IPS-11a (cell line): Measurements from ENCODE around the gene SCNN1A.

Source experiments
- H3K4me3 ChIP-seq: one replicate; pipeline ENCODE4 v1.5.1; 2013; ENCODE audit warnings: low read depth, low read length, control low read depth

The SCNN1A gene

DNA sequence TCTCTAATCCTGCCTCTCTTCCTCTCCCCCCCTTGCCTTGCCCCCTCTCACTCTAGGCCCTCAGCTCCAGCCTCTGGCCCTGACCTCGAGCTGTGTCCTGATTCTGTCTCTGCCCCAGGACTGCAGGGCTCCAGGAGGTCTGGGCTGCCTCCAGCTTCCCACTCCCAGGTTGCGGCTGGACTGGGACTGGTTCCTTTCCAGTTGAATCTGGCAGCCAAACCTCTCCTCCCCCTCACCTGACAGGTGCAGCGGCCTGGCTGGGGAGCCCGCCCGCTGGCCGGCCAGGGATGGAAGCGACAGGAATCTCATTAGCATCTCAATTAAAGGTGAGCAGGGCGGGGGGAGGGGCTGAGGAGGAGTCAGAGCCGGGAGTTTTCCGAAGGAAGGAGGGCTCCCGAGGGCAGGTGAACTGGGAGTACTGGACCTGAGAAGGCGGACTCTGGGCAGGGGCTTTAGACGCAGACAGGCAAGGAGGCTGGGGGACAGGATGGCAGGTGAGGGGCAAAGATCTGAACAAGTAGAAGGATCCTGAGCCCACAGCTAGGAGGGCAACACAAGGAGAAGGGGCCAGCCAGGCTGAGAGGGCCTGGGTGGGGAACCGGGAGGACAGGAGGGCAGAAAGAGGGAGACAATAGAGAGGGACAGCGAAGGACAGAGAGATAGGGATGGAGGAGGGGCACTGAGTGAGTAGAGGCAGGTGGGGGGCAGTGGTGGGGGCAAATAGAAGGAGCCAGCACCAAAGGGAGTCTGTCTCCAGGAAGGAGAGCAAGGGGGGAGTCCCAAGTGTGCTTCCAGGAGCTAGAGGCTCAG is at the start of gene SCNN1A:
SCNN1A (minus strand) TSS at position 295 of the 810 bp plus-strand sequence. CDS start 780 bp downstream, outside the sequence.
- H3K4me3 ChIP-seq = peak within 1 kb of the TSS; percentile 57

DNA sequence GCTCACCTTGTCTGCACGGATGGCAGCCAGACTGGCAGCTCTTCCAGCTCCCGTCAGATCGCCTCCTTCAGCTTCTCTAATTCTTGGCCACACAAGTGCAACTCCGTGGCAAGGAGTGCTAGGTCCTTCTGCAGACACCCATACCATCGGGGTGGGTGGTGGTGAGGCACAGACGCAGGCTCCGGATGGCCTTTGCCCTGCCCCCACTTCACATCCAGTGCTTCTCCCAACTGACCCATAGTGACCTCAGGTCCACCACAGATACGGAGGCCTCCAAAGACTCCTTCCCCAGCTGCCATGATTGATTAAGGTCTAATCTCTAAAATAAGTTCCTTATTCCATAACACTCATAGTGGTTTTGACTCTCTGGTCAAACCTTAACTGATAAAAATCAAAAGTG is 49.5 kb upstream of the SCNN1A start:
- no peak overlapping the region for H3K4me3 ChIP-seq

- H3K4me3 ChIP-seq = no peak overlapping the region
Observed at GRCh38 chr12:6424008-6424347, 48.6 kb upstream of the SCNN1A start.

GRCh38 chr12:6423267-6424007 is 48.1 kb upstream of the SCNN1A start:
- no peak overlapping the region for H3K4me3 ChIP-seq

GRCh38 chr12:6420364-6420763 is 45.0 kb upstream of the SCNN1A start:
- H3K4me3 ChIP-seq = no peak overlapping the region

DNA sequence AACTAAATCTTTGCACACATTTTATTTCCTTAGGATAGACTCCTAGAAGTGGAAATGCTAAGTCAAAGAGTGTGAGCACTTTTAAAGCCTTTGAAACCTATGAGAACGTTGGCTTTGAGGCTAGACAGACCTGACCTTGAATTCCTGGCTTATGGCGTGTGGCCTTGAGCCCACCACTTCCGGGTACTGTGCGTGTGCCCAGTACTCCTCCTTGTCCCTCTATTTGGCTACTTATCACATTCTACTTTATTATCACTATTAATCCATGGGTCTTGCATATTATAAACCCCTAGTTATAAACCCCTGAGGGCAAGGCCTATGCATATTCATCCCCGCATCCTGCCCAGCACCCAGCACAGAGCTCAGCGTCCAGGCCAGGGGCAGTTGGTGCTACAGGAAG is 43.4 kb upstream of the SCNN1A start:
- H3K4me3 ChIP-seq = no peak overlapping the region

- no peak overlapping the region for H3K4me3 ChIP-seq
Observed at GRCh38 chr12:6416596-6416995, 41.2 kb upstream of the SCNN1A start.

GRCh38 chr12:6407236-6407954 is 32.0 kb upstream of the SCNN1A start:
- no peak overlapping the region for H3K4me3 ChIP-seq

GRCh38 chr12:6405963-6406362 is 30.6 kb upstream of the SCNN1A start:
- no peak overlapping the region for H3K4me3 ChIP-seq

GRCh38 chr12:6404390-6404789 is 29.0 kb upstream of the SCNN1A start:
- H3K4me3 ChIP-seq = no peak overlapping the region

DNA sequence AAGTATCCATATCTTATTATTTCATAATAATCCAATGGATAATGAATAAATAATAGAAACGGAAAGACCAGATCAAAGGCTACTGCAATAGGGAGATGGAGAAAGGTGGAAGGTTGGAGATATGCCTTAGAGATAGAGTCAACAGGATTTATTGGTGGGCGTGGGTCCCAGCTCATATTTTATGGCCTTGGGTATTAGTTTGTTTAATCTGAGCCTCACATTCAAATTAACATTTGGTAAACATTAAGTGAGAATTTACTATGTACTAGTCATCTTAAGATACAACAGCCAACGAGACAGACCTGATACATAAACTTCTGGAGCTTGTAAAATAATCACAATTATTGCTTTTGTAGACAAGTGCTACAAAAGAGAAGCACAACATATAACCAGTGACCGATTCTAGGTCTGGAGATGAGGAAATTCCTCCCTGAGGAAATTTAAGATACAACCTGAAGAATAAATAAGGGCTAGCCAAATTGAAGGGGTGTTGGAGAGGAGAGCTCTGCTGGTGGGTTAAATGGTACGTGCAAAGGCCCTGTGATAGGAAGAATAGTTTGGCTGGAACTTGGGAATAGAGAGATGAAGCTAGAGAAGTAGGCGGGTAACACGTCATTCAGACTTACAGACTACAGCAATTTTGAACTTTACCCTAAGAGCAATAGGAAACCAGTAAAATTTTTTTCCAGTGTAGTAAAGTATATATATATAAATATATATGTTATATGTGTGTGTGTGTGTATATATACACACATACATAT is 24.7 kb upstream of the SCNN1A start:
- H3K4me3 ChIP-seq = no peak overlapping the region

- no peak overlapping the region for H3K4me3 ChIP-seq
Observed at GRCh38 chr12:6396031-6396430, 20.7 kb upstream of the SCNN1A start.

DNA sequence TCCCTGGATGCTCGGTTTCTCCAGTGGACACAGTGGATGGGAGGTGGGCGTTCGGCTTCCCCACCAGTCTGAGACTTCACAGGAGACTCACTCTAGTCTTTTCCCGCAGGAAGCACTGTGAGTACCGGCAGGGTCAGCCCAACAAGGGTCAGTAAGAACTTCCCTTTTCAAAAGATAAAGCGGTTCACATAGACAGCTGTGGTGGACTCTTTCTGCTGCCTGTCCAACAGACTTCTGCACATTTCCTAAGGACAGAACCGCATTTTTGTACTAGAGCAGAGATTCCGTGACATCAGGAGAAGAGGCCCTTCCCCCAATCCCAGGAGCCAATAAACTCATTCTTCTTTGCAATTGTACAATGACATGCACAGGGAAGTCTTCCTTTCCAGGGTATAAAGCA is 19.0 kb upstream of the SCNN1A start:
- no peak overlapping the region for H3K4me3 ChIP-seq

GRCh38 chr12:6393109-6393508 is 17.7 kb upstream of the SCNN1A start:
- no peak overlapping the region for H3K4me3 ChIP-seq

DNA sequence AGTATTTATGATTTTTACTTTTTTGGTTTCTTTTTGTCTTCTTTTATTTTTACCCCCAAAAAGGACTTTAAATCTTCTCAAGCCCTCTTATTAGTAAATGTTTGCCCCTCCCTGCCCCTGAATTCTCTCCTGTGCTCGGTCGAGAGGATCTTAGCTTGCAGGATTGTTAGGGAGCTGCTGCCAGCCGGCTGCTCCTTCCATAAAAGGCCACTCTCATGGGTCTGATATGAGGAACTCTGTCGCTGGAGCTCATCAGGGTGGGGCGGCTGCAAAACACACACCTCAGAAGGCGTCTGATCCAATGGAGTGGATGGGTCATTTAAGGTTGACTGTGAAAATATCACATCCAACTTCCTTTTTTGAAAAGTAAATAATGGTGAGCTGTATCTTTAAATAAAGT is 17.1 kb upstream of the SCNN1A start:
- H3K4me3 ChIP-seq = no peak overlapping the region

GRCh38 chr12:6391013-6391412 is 15.7 kb upstream of the SCNN1A start:
- no peak overlapping the region for H3K4me3 ChIP-seq

GRCh38 chr12:6390084-6390799 is 14.9 kb upstream of the SCNN1A start:
- H3K4me3 ChIP-seq = no peak overlapping the region

GRCh38 chr12:6387541-6387940 is 12.2 kb upstream of the SCNN1A start:
- no peak overlapping the region for H3K4me3 ChIP-seq

DNA sequence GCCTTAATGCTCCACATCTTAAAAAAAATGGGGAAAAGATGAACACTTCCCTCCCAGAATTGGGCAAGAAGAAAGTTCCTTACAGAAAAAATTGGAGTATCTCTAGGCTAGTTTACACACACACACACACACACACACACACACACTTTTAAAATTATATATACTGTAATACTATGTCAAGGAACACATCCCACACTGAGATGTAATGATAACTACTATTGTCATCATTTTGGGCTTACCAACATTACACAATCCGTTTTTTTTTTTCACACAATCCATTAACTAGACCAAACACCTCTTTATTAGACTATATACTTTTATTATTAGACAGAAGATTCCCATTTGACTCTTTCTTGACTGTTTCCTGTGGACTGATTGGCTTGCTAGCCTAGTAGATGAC is 11.1 kb upstream of the SCNN1A start:
- H3K4me3 ChIP-seq = no peak overlapping the region

DNA sequence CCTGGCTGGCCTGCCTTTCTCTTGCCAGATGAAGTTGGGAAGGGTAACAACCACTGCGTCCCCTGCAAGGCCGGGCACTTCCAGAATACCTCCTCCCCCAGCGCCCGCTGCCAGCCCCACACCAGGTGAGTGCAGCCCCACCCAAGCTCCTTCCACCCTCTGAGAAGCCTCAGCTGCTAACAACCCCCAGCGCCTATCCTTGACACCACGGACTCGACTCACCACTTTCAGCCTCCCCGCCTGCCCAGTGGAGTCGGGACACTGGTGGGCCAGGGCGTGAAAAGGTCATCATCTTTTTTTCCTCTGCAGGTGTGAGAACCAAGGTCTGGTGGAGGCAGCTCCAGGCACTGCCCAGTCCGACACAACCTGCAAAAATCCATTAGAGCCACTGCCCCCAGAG is 10.7 kb upstream of the SCNN1A start:
- no peak overlapping the region for H3K4me3 ChIP-seq
